Measurements from ENCODE around the gene MPC1L.
"Not testable (repeated sequence)": the region's sequence is repeated elsewhere in the genome, so short reads cannot be mapped to it uniquely, and the experiment has no call there.

MPC1L gene

GRCh38 chrX:40580537-40581335 is 42.5 kb upstream of the MPC1L start, which contains the start of gene ATP6AP2:
ATP6AP2 (plus strand) TSS chrX:40580970; CDS start chrX:40581066, 96 bp downstream.
- Histone ChIP-seq H3K4me3 (ENCODE audit: insufficient read length, low read depth) (peak within 1 kb of the TSS; percentile 94), H3K27me3 (ENCODE audit: insufficient read depth, insufficient read length) (no peaks in the 10 kb centered on the region), H3K36me3 (ENCODE audit: insufficient read depth, insufficient read length, low read length) (no peaks in the 10 kb centered on the region), H3K9ac (ENCODE audit: insufficient read length, low read depth) (peak within 1 kb of the TSS; percentile 92), H3K4me1 (ENCODE audit: insufficient read depth, insufficient read length) (no peaks in the 10 kb centered on the region), H3K9me3 (ENCODE audit: insufficient read depth, low read length) (no peaks in the 10 kb centered on the region)
- TF ChIP-seq YY1 (IDR thresholded peaks at IDR 0.05; ENCODE audit: insufficient read depth, insufficient read length): no peak
- TF ChIP-seq ZNF274 (IDR thresholded peaks at IDR 0.05; ENCODE audit: low read depth, low read length): no peak
- TF ChIP-seq SUZ12 (IDR thresholded peaks at IDR 0.05; ENCODE audit: extremely low read depth, insufficient read depth, insufficient read length): no peak
- DNase-seq (ENCODE audit: low read depth, low spot score): peak; percentile 92

GRCh38 chrX:40581336-40581920 is 41.8 kb upstream of the MPC1L start:
- H3K36me3 ChIP-seq (ENCODE audit: insufficient read depth, insufficient read length, low read length): no peaks in the 10 kb centered on the region
- H3K4me1 ChIP-seq (ENCODE audit: insufficient read depth, insufficient read length): no peaks in the 10 kb centered on the region
- peak overlapping the region; percentile 94 for H3K4me3 ChIP-seq (ENCODE audit: insufficient read length, low read depth)
- peak overlapping the region; percentile 89 for H3K9ac ChIP-seq (ENCODE audit: insufficient read length, low read depth)
- no peaks in the 10 kb centered on the region for H3K27me3 ChIP-seq (ENCODE audit: insufficient read depth, insufficient read length)
- H3K9me3 ChIP-seq (ENCODE audit: insufficient read depth, low read length): no peaks in the 10 kb centered on the region
- no peak for TF ChIP-seq YY1 (IDR thresholded peaks at IDR 0.05; ENCODE audit: insufficient read depth, insufficient read length)
- TF ChIP-seq SUZ12 (IDR thresholded peaks at IDR 0.05; ENCODE audit: extremely low read depth, insufficient read depth, insufficient read length): no peak
- TF ChIP-seq ZNF274 (IDR thresholded peaks at IDR 0.05; ENCODE audit: low read depth, low read length): no peak
- no peak for DNase-seq (ENCODE audit: low read depth, low spot score)

GRCh38 chrX:40582178-40582577 is 41.0 kb upstream of the MPC1L start:
- H3K4me3 ChIP-seq (ENCODE audit: insufficient read length, low read depth); DNase-seq (ENCODE audit: low read depth, low spot score); H3K9ac ChIP-seq (ENCODE audit: insufficient read length, low read depth); H3K36me3 ChIP-seq (ENCODE audit: insufficient read depth, insufficient read length, low read length); H3K4me1 ChIP-seq (ENCODE audit: insufficient read depth, insufficient read length); H3K27me3 ChIP-seq (ENCODE audit: insufficient read depth, insufficient read length); H3K9me3 ChIP-seq (ENCODE audit: insufficient read depth, low read length): not testable (repeated sequence)

GRCh38 chrX:40582811-40583210 is 40.4 kb upstream of the MPC1L start:
- Histone ChIP-seq H3K36me3 (ENCODE audit: insufficient read depth, insufficient read length, low read length) (no peaks in the 10 kb centered on the region), H3K9me3 (ENCODE audit: insufficient read depth, low read length) (no peaks in the 10 kb centered on the region), H3K4me3 (ENCODE audit: insufficient read length, low read depth) (no peak overlapping the region), H3K9ac (ENCODE audit: insufficient read length, low read depth) (no peak overlapping the region), H3K4me1 (ENCODE audit: insufficient read depth, insufficient read length) (no peaks in the 10 kb centered on the region), H3K27me3 (ENCODE audit: insufficient read depth, insufficient read length) (no peaks in the 10 kb centered on the region)
- TF ChIP-seq SUZ12 (IDR thresholded peaks at IDR 0.05; ENCODE audit: extremely low read depth, insufficient read depth, insufficient read length) (no peak), ZNF274 (IDR thresholded peaks at IDR 0.05; ENCODE audit: low read depth, low read length) (no peak)
- no peak for DNase-seq (ENCODE audit: low read depth, low spot score)

GRCh38 chrX:40587623-40588022 is 35.6 kb upstream of the MPC1L start:
- H3K9me3 ChIP-seq (ENCODE audit: insufficient read depth, low read length); H3K27me3 ChIP-seq (ENCODE audit: insufficient read depth, insufficient read length); H3K4me1 ChIP-seq (ENCODE audit: insufficient read depth, insufficient read length); H3K4me3 ChIP-seq (ENCODE audit: insufficient read length, low read depth); H3K9ac ChIP-seq (ENCODE audit: insufficient read length, low read depth); DNase-seq (ENCODE audit: low read depth, low spot score): not testable (repeated sequence)
- peaks cover 26% of the 10 kb centered on the region for H3K36me3 ChIP-seq (ENCODE audit: insufficient read depth, insufficient read length, low read length)

GRCh38 chrX:40589616-40590321 is 33.5 kb upstream of the MPC1L start:
- H3K9me3 ChIP-seq (ENCODE audit: insufficient read depth, low read length); H3K27me3 ChIP-seq (ENCODE audit: insufficient read depth, insufficient read length); H3K4me1 ChIP-seq (ENCODE audit: insufficient read depth, insufficient read length); H3K9ac ChIP-seq (ENCODE audit: insufficient read length, low read depth); DNase-seq (ENCODE audit: low read depth, low spot score); H3K4me3 ChIP-seq (ENCODE audit: insufficient read length, low read depth): not testable (repeated sequence)
- peaks cover 37% of the 10 kb centered on the region for H3K36me3 ChIP-seq (ENCODE audit: insufficient read depth, insufficient read length, low read length)

- DNase-seq (ENCODE audit: low read depth, low spot score): no peak
- Histone ChIP-seq H3K36me3 (ENCODE audit: insufficient read depth, insufficient read length, low read length) (peaks cover 44% of the 10 kb centered on the region), H3K9me3 (ENCODE audit: insufficient read depth, low read length) (no peaks in the 10 kb centered on the region), H3K9ac (ENCODE audit: insufficient read length, low read depth) (no peak overlapping the region), H3K4me3 (ENCODE audit: insufficient read length, low read depth) (no peak overlapping the region), H3K4me1 (ENCODE audit: insufficient read depth, insufficient read length) (no peaks in the 10 kb centered on the region), H3K27me3 (ENCODE audit: insufficient read depth, insufficient read length) (no peaks in the 10 kb centered on the region)
- no peak for TF ChIP-seq ZNF274 (IDR thresholded peaks at IDR 0.05; ENCODE audit: low read depth, low read length)
- TF ChIP-seq YY1 (IDR thresholded peaks at IDR 0.05; ENCODE audit: insufficient read depth, insufficient read length): no peak
- TF ChIP-seq SUZ12 (IDR thresholded peaks at IDR 0.05; ENCODE audit: extremely low read depth, insufficient read depth, insufficient read length): no peak
These were observed 19.8 kb upstream of the MPC1L start for GRCh38 chrX:40603446-40603845.
